Cardiac muscle cell (in vitro differentiated cells and primary cell): ENCODE results near the gene PLIN5. TPM values are rescaled to one million over a fixed set of nuclear protein-coding genes. Genes with fewer than 3 reads are reported as not detected.

Experiments
- DNase-seq, 2 donors: peaks; one replicate each; pipeline versions ENCODE4 v3.0.0 to v3.0.0-alpha.2; 2010 to 2017; ENCODE audit warnings: low read depth in 1 of 2, low spot score in 1 of 2
- H3K27ac ChIP-seq: fragments of 200-600 bp; sonication (generic); 2 replicates; pipeline ENCODE4 v1.5.1; 2016
- H3K27me3 ChIP-seq: fragments of 200-600 bp; sonication (generic); 2 replicates; pipeline ENCODE4 v1.6.0; 2016; ENCODE audit warnings: control low read depth
- H3K36me3 ChIP-seq: fragments of 200-600 bp; sonication (generic); 2 replicates; pipeline ENCODE4 v1.5.1; 2016; ENCODE audit warnings: control low read depth
- H3K4me1 ChIP-seq: fragments of 200-600 bp; sonication (generic); 2 replicates; pipeline ENCODE4 v1.8.1; 2017; ENCODE audit warnings: low read depth, mild to moderate bottlenecking, mixed run types
- H3K4me3 ChIP-seq: fragments of 200-600 bp; sonication (generic); 2 replicates; pipeline ENCODE4 v1.5.1; 2016; ENCODE audit warnings: mild to moderate bottlenecking
- H3K9me3 ChIP-seq: fragments of 200-600 bp; sonication (generic); 2 replicates; pipeline ENCODE4 v1.5.1; 2017; ENCODE audit warnings: low read depth, mild to moderate bottlenecking, control low read depth
- polyA plus RNA-seq: library from polyadenylated mRNA; unstranded; fragments of >200 nt; fragmentation: Nextera tagmentation; extraction: Ambion mirVana; gene quantifications from 2 replicates; pipeline ENCODE4 v1.2.1, GENCODE V29; 2016
- total RNA-seq: library from RNA; depleted of rRNA; stranded (reverse); fragments of >200 nt; gene quantifications from 2 replicates; pipeline ENCODE4 v1.2.3, GENCODE V29; 2016
- TF ChIP-seq, protein P1 (sequence below): IDR thresholded peaks from 2 replicates; pipeline ENCODE4 v1.5.1; 2012; ENCODE audit warnings: low read depth, mild to moderate bottlenecking, low read length

Gene PLIN5
- total and polyA plus RNA-seq, 2 experiments from 2014 or later = 8.7 to 10.1 TPM

GRCh38 chr19:4576016-4576933 is 41.3 kb upstream of the PLIN5 start:
- no peaks in the 10 kb centered on the region for H3K9me3 ChIP-seq
- peak; percentile 54 to 81 for DNase-seq
- TF ChIP-seq, protein P1, sequence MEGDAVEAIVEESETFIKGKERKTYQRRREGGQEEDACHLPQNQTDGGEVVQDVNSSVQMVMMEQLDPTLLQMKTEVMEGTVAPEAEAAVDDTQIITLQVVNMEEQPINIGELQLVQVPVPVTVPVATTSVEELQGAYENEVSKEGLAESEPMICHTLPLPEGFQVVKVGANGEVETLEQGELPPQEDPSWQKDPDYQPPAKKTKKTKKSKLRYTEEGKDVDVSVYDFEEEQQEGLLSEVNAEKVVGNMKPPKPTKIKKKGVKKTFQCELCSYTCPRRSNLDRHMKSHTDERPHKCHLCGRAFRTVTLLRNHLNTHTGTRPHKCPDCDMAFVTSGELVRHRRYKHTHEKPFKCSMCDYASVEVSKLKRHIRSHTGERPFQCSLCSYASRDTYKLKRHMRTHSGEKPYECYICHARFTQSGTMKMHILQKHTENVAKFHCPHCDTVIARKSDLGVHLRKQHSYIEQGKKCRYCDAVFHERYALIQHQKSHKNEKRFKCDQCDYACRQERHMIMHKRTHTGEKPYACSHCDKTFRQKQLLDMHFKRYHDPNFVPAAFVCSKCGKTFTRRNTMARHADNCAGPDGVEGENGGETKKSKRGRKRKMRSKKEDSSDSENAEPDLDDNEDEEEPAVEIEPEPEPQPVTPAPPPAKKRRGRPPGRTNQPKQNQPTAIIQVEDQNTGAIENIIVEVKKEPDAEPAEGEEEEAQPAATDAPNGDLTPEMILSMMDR = peak; percentile 78
- H3K27me3 ChIP-seq = no peaks in the 10 kb centered on the region
- H3K27ac ChIP-seq = no peak overlapping the region
- no peaks in the 10 kb centered on the region for H3K4me1 ChIP-seq
- peaks cover 3% of the 10 kb centered on the region for H3K36me3 ChIP-seq
- H3K4me3 ChIP-seq = no peak overlapping the region

DNA sequence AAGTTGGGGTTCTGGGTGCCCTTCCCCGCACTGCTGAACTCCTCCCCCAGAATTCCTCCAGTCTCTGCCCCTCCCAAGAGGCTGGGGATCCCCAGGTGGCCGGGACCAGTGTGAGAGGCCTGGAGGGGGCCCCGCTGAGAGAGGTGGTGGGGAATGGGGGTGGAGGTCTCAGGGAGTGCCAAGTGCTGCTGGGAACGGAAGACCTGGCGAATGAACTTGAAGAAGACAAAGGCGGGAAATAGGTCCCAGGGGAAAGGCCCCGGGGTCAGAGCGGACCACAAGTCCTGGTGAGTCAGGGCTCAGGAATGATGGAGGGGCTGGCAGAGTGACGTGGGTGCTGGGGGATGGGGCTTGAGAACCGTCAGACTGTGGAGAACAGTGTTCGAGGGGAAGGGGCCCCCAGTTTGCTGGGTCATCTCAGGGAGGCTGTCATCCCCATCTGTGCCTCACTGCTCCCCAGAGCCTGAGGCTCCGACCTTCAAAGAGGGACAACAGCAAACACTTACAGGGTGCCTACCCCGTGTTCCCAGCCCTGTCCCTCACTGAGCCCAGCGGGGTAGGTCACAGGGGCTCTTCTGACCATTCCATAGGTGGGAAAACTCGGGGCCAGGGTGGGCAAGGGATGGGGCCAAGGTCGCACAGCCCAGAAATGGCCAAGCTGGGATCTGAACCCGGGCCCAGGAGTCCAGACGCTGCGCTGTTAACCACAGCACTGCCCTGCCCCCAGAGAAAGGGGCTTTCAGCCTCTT is 40.4 kb upstream of the PLIN5 start:
- peaks cover 3% of the 10 kb centered on the region for H3K36me3 ChIP-seq
- TF ChIP-seq, protein P1 = no peak
- H3K4me1 ChIP-seq = no peaks in the 10 kb centered on the region
- DNase-seq = peak; percentile 49 to 99
- no peaks in the 10 kb centered on the region for H3K9me3 ChIP-seq
- no peak overlapping the region for H3K4me3 ChIP-seq
- H3K27me3 ChIP-seq = no peaks in the 10 kb centered on the region
- peak overlapping the region; percentile 67 for H3K27ac ChIP-seq

DNA sequence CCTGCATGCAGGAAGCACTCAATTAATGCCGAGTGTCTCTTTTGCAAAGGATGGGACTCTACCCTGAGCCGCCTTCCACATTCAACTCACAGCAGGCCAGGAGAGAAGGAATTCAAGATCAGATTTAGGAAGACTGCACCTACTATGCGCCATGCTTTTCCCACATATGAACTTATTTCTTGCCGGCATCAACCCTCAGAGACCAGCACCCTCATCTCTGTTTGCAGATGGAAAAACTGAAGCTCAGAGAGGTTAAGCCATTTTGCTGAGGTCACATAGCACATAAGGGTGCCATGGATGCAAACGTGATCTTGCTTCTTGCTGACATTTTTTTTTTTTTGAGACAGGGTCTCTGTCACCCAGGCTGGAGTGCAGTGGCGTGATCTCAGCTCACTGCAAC is 38.7 kb upstream of the PLIN5 start:
- Histone ChIP-seq H3K9me3 (no peaks in the 10 kb centered on the region), H3K27me3 (no peaks in the 10 kb centered on the region), H3K36me3 (peaks cover 3% of the 10 kb centered on the region), H3K27ac (no peak overlapping the region), H3K4me1 (no peaks in the 10 kb centered on the region), H3K4me3 (no peak overlapping the region)
- DNase-seq = no peak
- TF ChIP-seq, protein P1 = no peak

GRCh38 chr19:4571305-4571917 is 36.4 kb upstream of the PLIN5 start:
- Histone ChIP-seq H3K4me1 (no peaks in the 10 kb centered on the region), H3K27ac (no peak overlapping the region), H3K9me3 (no peaks in the 10 kb centered on the region), H3K36me3 (peaks cover 3% of the 10 kb centered on the region), H3K4me3 (no peak overlapping the region), H3K27me3 (no peaks in the 10 kb centered on the region)
- TF ChIP-seq, protein P1 = no peak
- peak in 1 of 2 donors; percentile 50 for DNase-seq

GRCh38 chr19:4570916-4571304 is 35.9 kb upstream of the PLIN5 start:
- Histone ChIP-seq H3K9me3 (no peaks in the 10 kb centered on the region), H3K36me3 (peaks cover 3% of the 10 kb centered on the region), H3K27me3 (no peaks in the 10 kb centered on the region), H3K4me3 (no peak overlapping the region), H3K4me1 (no peaks in the 10 kb centered on the region), H3K27ac (no peak overlapping the region)
- DNase-seq = no peak
- TF ChIP-seq, protein P1 = no peak
